Fibroblast of villous mesenchyme (primary cell): ENCODE data around the gene ARHGAP45. TPM values are rescaled to one million over a fixed set of nuclear protein-coding genes. Genes with fewer than 3 reads are reported as not detected.

Experiments used
- DNase-seq: peaks from one replicate; pipeline ENCODE4 v3.0.0-alpha.2; 2010; ENCODE audit warnings: low read depth
- H3K4me3 ChIP-seq: 2 replicates; pipeline ENCODE4 v1.5.1; 2011; ENCODE audit warnings: low read depth, mild to moderate bottlenecking, low read length
- CTCF ChIP-seq: IDR thresholded peaks from 2 replicates; pipeline ENCODE4 v1.5.1; 2012; ENCODE audit warnings: low read depth, mild to moderate bottlenecking, low read length; ENCODE audit not compliant: insufficient read depth
- total RNA-seq: library from RNA; depleted of rRNA; stranded (reverse); fragments of >200 nt; gene quantifications from 2 replicates; pipeline ENCODE4 v1.2.3, GENCODE V29; 2012

Gene ARHGAP45
- total RNA-seq, 1 donor, result 0.43 TPM

GRCh38 chr19:1028062-1028926 is 38.7 kb upstream of the ARHGAP45 start:
- DNase-seq, result peak; percentile 98
- TF ChIP-seq CTCF, result no peak
- H3K4me3 ChIP-seq, result peak overlapping the region; percentile 100

GRCh38 chr19:1032264-1032867 is 34.6 kb upstream of the ARHGAP45 start:
- TF ChIP-seq CTCF, result no peak
- no peak for DNase-seq
- H3K4me3 ChIP-seq, result no peak overlapping the region

- no peak overlapping the region for H3K4me3 ChIP-seq
- TF ChIP-seq CTCF, result peak; percentile 23
- no peak for DNase-seq
Observed at GRCh38 chr19:1035998-1036621, 30.9 kb upstream of the ARHGAP45 start.

GRCh38 chr19:1037621-1038064 is 29.3 kb upstream of the ARHGAP45 start:
- no peak for TF ChIP-seq CTCF
- DNase-seq, result no peak
- no peak overlapping the region for H3K4me3 ChIP-seq

- no peak for DNase-seq
- no peak overlapping the region for H3K4me3 ChIP-seq
Observed at GRCh38 chr19:1038978-1039645, 27.9 kb upstream of the ARHGAP45 start.

More at GRCh38 chr19:1038978-1039645, 27.9 kb upstream of the ARHGAP45 start:
- no peak for TF ChIP-seq CTCF
